Left lung (tissue), 10 donors: Measurements from ENCODE around the gene SRRM3. TPM values are rescaled to one million over a fixed set of nuclear protein-coding genes. Genes with fewer than 3 reads are reported as not detected.
"Not testable (repeated sequence)": the region's sequence is repeated elsewhere in the genome, so short reads cannot be mapped to it uniquely, and the experiment has no call there.

Experiments used
- ATAC-seq: fragments of 200-7000 bp; cut with Tn5 transposase; one replicate; pipeline ENCODE4 v1.9.1; 2020; ENCODE audit warnings: moderate library complexity
- DNase-seq, 4 donors: peaks; one replicate each; pipeline ENCODE4 v3.0.0-alpha.2; 2013 to 2020
- H3K27ac ChIP-seq, 2 donors: fragments of 200-600 bp; sonication (generic) in 1 of 2; one replicate each; pipeline versions ENCODE4 v1.5.0 to v1.8.0; 2020 to 2021
- H3K27me3 ChIP-seq, 2 donors: fragments of 200-600 bp; sonication (generic) in 1 of 2; one replicate each; pipeline versions ENCODE4 v1.5.0 to v1.8.0; 2020 to 2021
- H3K36me3 ChIP-seq, 2 donors: fragments of 200-600 bp; sonication (generic) in 1 of 2; one replicate each; pipeline versions ENCODE4 v1.5.0 to v1.8.0; 2020 to 2021
- H3K4me1 ChIP-seq, 2 donors: fragments of 200-600 bp; one replicate each; pipeline ENCODE4 v1.8.0; 2021
- H3K4me3 ChIP-seq, 2 donors: fragments of 200-600 bp; sonication (generic) in 1 of 2; one replicate each; pipeline versions ENCODE4 v1.5.0 to v1.8.0; 2020 to 2021; ENCODE audit warnings: mild to moderate bottlenecking in 1 of 2
- H3K9me3 ChIP-seq, 2 donors: fragments of 200-600 bp; sonication (generic) in 1 of 2; one replicate each; pipeline versions ENCODE4 v1.5.0 to v1.8.0; 2020 to 2021
- CTCF ChIP-seq, 2 donors: fragments of 200-600 bp; sonication (generic) in 1 of 2; IDR thresholded peaks; one replicate each; pipeline versions ENCODE4 v1.5.0 to v1.8.0; 2021; ENCODE audit warnings: antibody characterized with exemption in 2 of 2
- intact Hi-C, 2 donors: fragments of 100-400 bp; cut with DNase I; formaldehyde crosslinking; loops; one replicate each; pipeline versions ENCODE4 v1.11.2 to v1.14.2; 2022
- polyA plus RNA-seq, 6 donors: library from polyadenylated mRNA; unstranded; fragments of 120-200 nt; gene quantifications; one replicate each; pipeline ENCODE4 v1.2.1, GENCODE V29; 2013; ENCODE audit not compliant: insufficient read length in 6 of 6
- total RNA-seq, 2 donors: library from RNA; stranded (reverse); fragmentation: NEBNext Ultra II Directional; extraction: Animal tissue kit (Norgen Biotek cat#: 25700); gene quantifications; one replicate each; pipeline ENCODE4 v1.2.1, GENCODE V29; 2021
- donor health status: DM: no; HTN: yes; CAD: no.
- donor health status: DM: no; HTN: no; CAD: no.

Gene SRRM3
- total and polyA plus RNA-seq, 8 donors, result 0.27 to 2.0 (median 0.67) TPM

DNA sequence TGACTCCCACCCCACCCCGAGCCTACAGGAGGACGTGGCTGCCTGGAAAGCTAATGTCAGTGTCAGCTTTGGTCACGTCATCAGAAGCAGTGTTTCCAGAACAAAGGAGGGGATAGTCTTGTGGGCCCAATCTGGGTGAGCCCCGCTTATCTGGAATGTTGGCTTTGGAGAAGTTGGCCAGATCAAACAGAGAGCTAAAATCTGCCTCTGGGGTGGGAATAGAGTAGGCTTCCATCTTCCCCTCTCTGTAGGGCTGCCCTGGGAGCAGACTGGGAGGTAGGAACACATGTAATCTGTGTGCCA lies 32.5 kb downstream of the SRRM3 start:
- H3K9me3 ChIP-seq, result no peaks in the 10 kb centered on the region
- H3K27me3 ChIP-seq, result peaks cover 8 to 99% of the 10 kb centered on the region in 2 donors
- intact Hi-C loops, result no loop called here
- no peak overlapping the region for H3K4me3 ChIP-seq
- DNase-seq (no peak), ATAC-seq (no peak)
- no peak for TF ChIP-seq CTCF (IDR thresholded peaks at IDR 0.05)
- H3K36me3 ChIP-seq, result no peaks in the 10 kb centered on the region
- no peak overlapping the region for H3K27ac ChIP-seq
- H3K4me1 ChIP-seq, result peaks cover 3 to 5% of the 10 kb centered on the region in 2 donors

DNA sequence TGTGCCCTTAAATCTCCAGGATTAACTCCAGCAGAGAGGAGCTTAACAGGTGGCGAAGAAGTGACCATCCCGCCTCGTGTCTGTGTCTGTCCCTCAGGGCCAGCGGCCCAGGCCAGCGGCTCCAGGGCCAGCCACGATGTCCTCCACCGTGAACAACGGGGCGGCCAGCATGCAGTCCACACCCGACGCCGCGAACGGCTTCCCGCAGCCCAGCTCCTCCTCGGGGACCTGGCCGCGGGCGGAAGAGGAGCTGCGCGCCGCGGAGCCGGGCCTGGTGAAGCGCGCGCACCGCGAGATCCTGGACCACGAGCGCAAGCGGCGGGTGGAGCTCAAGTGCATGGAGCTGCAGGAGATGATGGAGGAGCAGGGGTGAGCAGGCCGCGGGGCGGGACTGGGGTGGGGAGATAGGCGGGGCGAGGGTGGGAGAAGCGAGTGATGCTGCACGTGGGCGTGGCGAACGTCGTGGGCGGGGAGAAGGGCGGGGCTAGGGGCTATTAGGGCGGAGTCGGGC lies 33.3 kb downstream of the SRRM3 start:
- intact Hi-C loops, result no loop called here
- no peak overlapping the region for H3K27ac ChIP-seq
- H3K27me3 ChIP-seq, result peaks cover 8 to 92% of the 10 kb centered on the region in 2 donors
- TF ChIP-seq CTCF (IDR thresholded peaks at IDR 0.05), result no peak
- ATAC-seq (peak; percentile 99), DNase-seq (peak in 3 of 4 donors; percentile 37 to 91 (median 81))
- H3K4me1 ChIP-seq, result peaks cover 3 to 5% of the 10 kb centered on the region in 2 donors
- H3K36me3 ChIP-seq, result no peaks in the 10 kb centered on the region
- H3K4me3 ChIP-seq, result peak overlapping the region in 1 of 2 donors; percentile 17
- H3K9me3 ChIP-seq, result no peaks in the 10 kb centered on the region

- intact Hi-C loops, result no loop called here
- Histone ChIP-seq H3K27ac (no peak overlapping the region), H3K27me3 (peaks cover 8 to 81% of the 10 kb centered on the region in 2 donors), H3K9me3 (no peaks in the 10 kb centered on the region), H3K4me1 (peaks cover 3 to 5% of the 10 kb centered on the region in 2 donors), H3K36me3 (no peaks in the 10 kb centered on the region), H3K4me3 (no peak overlapping the region)
- DNase-seq (no peak), ATAC-seq (no peak)
- no peak for TF ChIP-seq CTCF (IDR thresholded peaks at IDR 0.05)
These were observed 34.5 kb downstream of the SRRM3 start for GRCh38 chr7:76236224-76236623.

DNA sequence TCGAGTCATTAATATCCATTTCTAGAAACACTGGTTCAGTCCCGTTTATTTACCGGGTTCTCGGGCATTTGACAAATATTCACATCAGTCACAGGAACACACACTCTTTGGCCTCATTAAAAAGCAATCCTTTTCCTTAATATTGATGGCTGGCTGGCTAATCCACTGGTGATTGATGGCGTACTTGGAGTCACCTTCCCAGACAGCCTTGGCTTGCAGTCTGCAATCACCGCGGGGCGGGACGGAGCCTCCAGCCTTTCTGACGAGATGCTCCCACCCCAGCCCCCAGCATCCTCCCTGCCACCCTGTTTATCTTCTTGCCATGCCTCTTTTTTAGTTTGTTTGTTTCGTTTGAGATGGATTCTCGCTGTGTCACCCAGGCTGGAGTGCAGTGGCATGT lies 36.6 kb downstream of the SRRM3 start:
- intact Hi-C loops, result no loop called here
- TF ChIP-seq CTCF (IDR thresholded peaks at IDR 0.05), result no peak
- Histone ChIP-seq H3K36me3 (no peaks in the 10 kb centered on the region), H3K27me3 (peaks cover 8 to 60% of the 10 kb centered on the region in 2 donors), H3K27ac (no peak overlapping the region), H3K4me3 (no peak overlapping the region), H3K4me1 (peaks cover 3 to 5% of the 10 kb centered on the region in 2 donors), H3K9me3 (no peaks in the 10 kb centered on the region)
- DNase-seq (no peak), ATAC-seq (no peak)

GRCh38 chr7:76241141-76241540 lies 39.4 kb downstream of the SRRM3 start:
- TF ChIP-seq CTCF (IDR thresholded peaks at IDR 0.05), result no peak
- no peaks in the 10 kb centered on the region for H3K36me3 ChIP-seq
- intact Hi-C loops, result no loop called here
- H3K27me3 ChIP-seq, result peaks cover 0 to 32% of the 10 kb centered on the region in 2 donors
- H3K4me3 ChIP-seq, result no peak overlapping the region
- H3K4me1 ChIP-seq, result no peaks in the 10 kb centered on the region
- H3K27ac ChIP-seq, result no peak overlapping the region
- no peaks in the 10 kb centered on the region for H3K9me3 ChIP-seq
- ATAC-seq, result no peak
- DNase-seq, result no peak

GRCh38 chr7:76242517-76243063 lies 40.9 kb downstream of the SRRM3 start:
- H3K4me3 ChIP-seq, H3K4me1 ChIP-seq, DNase-seq, H3K9me3 ChIP-seq, H3K27ac ChIP-seq, H3K36me3 ChIP-seq, ATAC-seq, intact Hi-C loops: not testable (repeated sequence)
- peaks cover 0 to 17% of the 10 kb centered on the region in 2 donors for H3K27me3 ChIP-seq
